SJSA1 (cell line): ENCODE measurements around the gene ASIC2. TPM values are rescaled to one million over a fixed set of nuclear protein-coding genes. Genes with fewer than 3 reads are reported as not detected.

Experiments
- DNase-seq, 2 experiments: peaks; one replicate each; pipeline ENCODE4 v3.0.0-alpha.2; 2015 to 2020; ENCODE audit warnings: low spot score in 2 of 2, low read depth in 1 of 2
- H3K27ac ChIP-seq: fragments of 250-450 bp; sonication (Bioruptor Pico); 2 replicates; pipeline ENCODE4 v1.5.1; 2020; ENCODE audit warnings: mild to moderate bottlenecking, moderate library complexity
- H3K27me3 ChIP-seq: fragments of 250-450 bp; sonication (Bioruptor Pico); replicated peaks from 2 replicates; pipeline ENCODE4 v1.5.1; 2020; ENCODE audit warnings: mild to moderate bottlenecking, moderate library complexity
- H3K36me3 ChIP-seq: fragments of 250-450 bp; sonication (Bioruptor Pico); 2 replicates; pipeline ENCODE4 v1.5.1; 2020; ENCODE audit warnings: mild to moderate bottlenecking
- H3K4me1 ChIP-seq: fragments of 250-450 bp; sonication (Bioruptor Pico); replicated peaks from 2 replicates; pipeline ENCODE4 v1.6.1; 2021; ENCODE audit warnings: mild to moderate bottlenecking
- H3K4me3 ChIP-seq: fragments of 250-450 bp; sonication (Bioruptor Pico); 2 replicates; pipeline ENCODE4 v1.5.1; 2020; ENCODE audit warnings: mild to moderate bottlenecking
- H3K9me3 ChIP-seq: fragments of 250-450 bp; sonication (Bioruptor Pico); replicated peaks from 2 replicates; pipeline ENCODE4 v1.5.1; 2020; ENCODE audit warnings: mild to moderate bottlenecking
- total RNA-seq: library from RNA; depleted of rRNA; stranded (reverse); fragments of >200 nt; shearing (Covaris generic); gene quantifications from 2 replicates; pipeline ENCODE4 v1.2.3, GENCODE V29; 2014

The ASIC2 gene
- total RNA-seq, 1 experiment from 2014 or later = not detected

- Histone ChIP-seq H3K27me3 (no peaks in the 10 kb centered on the region; the same call in 1 of the 2 replicates), H3K4me3 (no peak overlapping the region)
- DNase-seq = no peak
Measured at GRCh38 chr17:33131620-33132019, 161.5 kb downstream of the ASIC2 start.

DNA sequence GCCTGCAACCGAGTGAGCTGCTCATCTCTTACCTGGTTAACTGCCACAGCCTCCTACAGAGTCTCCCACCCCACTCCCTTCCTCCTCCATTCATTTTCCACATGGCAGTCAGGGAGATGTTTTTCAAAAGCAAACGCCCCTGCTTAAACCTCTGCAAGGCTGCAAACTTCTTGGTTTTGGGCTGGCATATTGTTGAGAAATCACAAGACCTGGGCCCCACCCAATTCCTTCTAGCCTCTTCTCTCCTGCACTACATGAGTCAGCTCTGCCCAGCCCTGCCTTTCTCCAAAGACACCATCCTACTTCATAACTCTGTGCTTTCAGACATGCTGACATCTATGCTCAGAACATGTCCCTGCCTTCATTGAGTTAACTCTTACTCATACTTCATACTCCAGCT lies 165.4 kb downstream of the ASIC2 start:
- no peak for DNase-seq
- Histone ChIP-seq H3K27me3 (no peaks in the 10 kb centered on the region; the same call in none of the 2 replicates), H3K27ac (no peak overlapping the region), H3K9me3 (no peaks in the 10 kb centered on the region), H3K36me3 (no peaks in the 10 kb centered on the region), H3K4me3 (no peak overlapping the region), H3K4me1 (no peaks in the 10 kb centered on the region)

More at GRCh38 chr17:33131620-33132019, 161.5 kb downstream of the ASIC2 start:
- no peaks in the 10 kb centered on the region for H3K4me1 ChIP-seq
- H3K36me3 ChIP-seq = no peaks in the 10 kb centered on the region
- H3K9me3 ChIP-seq = no peaks in the 10 kb centered on the region
- H3K27ac ChIP-seq = no peak overlapping the region

GRCh38 chr17:33126086-33126485 lies 167.0 kb downstream of the ASIC2 start:
- H3K27me3 ChIP-seq = no peaks in the 10 kb centered on the region; the same call in none of the 2 replicates
- H3K4me3 ChIP-seq = no peak overlapping the region
- no peaks in the 10 kb centered on the region for H3K36me3 ChIP-seq
- H3K9me3 ChIP-seq = no peaks in the 10 kb centered on the region
- no peak for DNase-seq
- H3K4me1 ChIP-seq = no peaks in the 10 kb centered on the region
- H3K27ac ChIP-seq = no peak overlapping the region

DNA sequence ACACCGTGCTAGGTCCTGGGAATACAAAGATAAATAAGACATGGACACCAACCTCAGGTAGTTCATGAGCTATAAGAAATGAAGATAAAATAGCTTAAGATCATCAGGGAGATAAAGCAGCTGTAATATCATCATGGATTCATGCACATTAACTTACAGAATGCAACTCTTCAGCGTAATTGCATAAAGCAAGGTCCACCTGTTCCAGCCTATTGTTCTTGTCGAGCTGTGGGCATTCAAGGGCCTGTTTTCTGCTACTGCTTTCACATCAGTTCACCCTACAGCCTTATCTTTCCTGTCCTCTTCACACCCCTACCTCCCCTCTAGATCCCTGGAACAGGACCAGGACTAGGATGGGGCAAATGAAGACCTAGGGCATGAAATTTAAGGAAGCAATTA lies 167.5 kb downstream of the ASIC2 start:
- Histone ChIP-seq H3K4me1 (no peaks in the 10 kb centered on the region), H3K9me3 (no peaks in the 10 kb centered on the region), H3K27ac (no peak overlapping the region), H3K36me3 (no peaks in the 10 kb centered on the region), H3K27me3 (no peaks in the 10 kb centered on the region; the same call in none of the 2 replicates), H3K4me3 (no peak overlapping the region)
- no peak for DNase-seq

GRCh38 chr17:33124871-33125551 lies 168.1 kb downstream of the ASIC2 start:
- Histone ChIP-seq H3K4me1 (no peaks in the 10 kb centered on the region), H3K36me3 (no peaks in the 10 kb centered on the region), H3K9me3 (no peaks in the 10 kb centered on the region), H3K27ac (no peak overlapping the region), H3K4me3 (no peak overlapping the region), H3K27me3 (no peaks in the 10 kb centered on the region; the same call in none of the 2 replicates)
- DNase-seq = no peak

DNA sequence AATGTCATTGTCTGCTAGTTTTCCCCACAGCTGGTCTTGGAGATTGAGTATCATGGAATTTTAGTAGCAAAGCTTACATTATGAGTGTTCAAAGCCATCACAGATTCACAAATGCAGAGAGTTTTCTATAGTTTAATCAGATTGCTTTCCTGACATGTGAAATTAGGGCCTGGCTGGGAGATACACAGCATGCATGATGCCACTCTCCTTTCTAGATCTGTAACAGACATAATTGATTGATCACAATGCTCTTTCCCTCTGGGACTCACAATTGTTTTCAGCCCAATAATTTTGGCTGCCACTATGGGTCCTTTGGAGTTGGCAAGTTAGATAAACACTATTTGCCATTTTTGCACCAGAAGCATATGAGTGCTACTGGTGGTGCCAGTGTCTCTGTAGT lies 168.9 kb downstream of the ASIC2 start:
- Histone ChIP-seq H3K27me3 (no peaks in the 10 kb centered on the region; the same call in none of the 2 replicates), H3K9me3 (no peaks in the 10 kb centered on the region), H3K4me3 (no peak overlapping the region), H3K36me3 (no peaks in the 10 kb centered on the region), H3K4me1 (no peaks in the 10 kb centered on the region), H3K27ac (no peak overlapping the region)
- no peak for DNase-seq

- no peak for DNase-seq
- no peaks in the 10 kb centered on the region for H3K36me3 ChIP-seq
- H3K9me3 ChIP-seq = no peaks in the 10 kb centered on the region
- H3K27ac ChIP-seq = no peak overlapping the region
- H3K4me3 ChIP-seq = no peak overlapping the region
- H3K4me1 ChIP-seq = no peaks in the 10 kb centered on the region
- no peaks in the 10 kb centered on the region; the same call in 1 of the 2 replicates for H3K27me3 ChIP-seq
Measured at GRCh38 chr17:33121756-33122155, 171.3 kb downstream of the ASIC2 start.

- no peaks in the 10 kb centered on the region for H3K36me3 ChIP-seq
- H3K9me3 ChIP-seq = no peaks in the 10 kb centered on the region
- no peak overlapping the region for H3K4me3 ChIP-seq
- no peaks in the 10 kb centered on the region; the same call in 1 of the 2 replicates for H3K27me3 ChIP-seq
- no peaks in the 10 kb centered on the region for H3K4me1 ChIP-seq
- no peak for DNase-seq
- H3K27ac ChIP-seq = no peak overlapping the region
Measured at GRCh38 chr17:33121272-33121671, 171.8 kb downstream of the ASIC2 start.

DNA sequence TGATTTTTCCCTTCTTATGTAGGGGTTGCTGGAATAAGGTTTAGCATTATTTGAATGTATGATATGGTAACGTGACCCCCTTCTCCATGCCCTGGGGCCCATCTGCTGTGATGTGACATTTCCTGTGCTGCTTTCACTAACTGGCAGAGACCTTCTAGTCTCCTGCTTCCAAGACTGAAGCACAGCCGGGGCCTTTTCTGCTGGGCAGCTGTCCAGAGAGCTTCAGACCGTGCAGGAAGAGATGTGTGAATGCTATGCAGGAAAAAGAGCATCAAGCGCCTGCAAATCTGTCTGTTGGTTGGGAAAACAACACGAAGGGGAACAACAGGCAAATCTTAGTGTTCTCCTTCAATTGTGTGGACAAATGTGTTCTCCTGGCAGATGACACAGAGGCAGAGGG lies 173.0 kb downstream of the ASIC2 start:
- no peak overlapping the region for H3K27ac ChIP-seq
- no peaks in the 10 kb centered on the region for H3K9me3 ChIP-seq
- no peak overlapping the region for H3K4me3 ChIP-seq
- no peaks in the 10 kb centered on the region; the same call in 1 of the 2 replicates for H3K27me3 ChIP-seq
- no peak for DNase-seq
- no peaks in the 10 kb centered on the region for H3K4me1 ChIP-seq
- H3K36me3 ChIP-seq = no peaks in the 10 kb centered on the region

- Histone ChIP-seq H3K9me3 (no peaks in the 10 kb centered on the region), H3K27ac (no peak overlapping the region), H3K36me3 (no peaks in the 10 kb centered on the region), H3K4me3 (no peak overlapping the region), H3K27me3 (no peaks in the 10 kb centered on the region; the same call in 1 of the 2 replicates), H3K4me1 (no peaks in the 10 kb centered on the region)
- no peak for DNase-seq
Measured at GRCh38 chr17:33118391-33119075, 174.6 kb downstream of the ASIC2 start.

DNA sequence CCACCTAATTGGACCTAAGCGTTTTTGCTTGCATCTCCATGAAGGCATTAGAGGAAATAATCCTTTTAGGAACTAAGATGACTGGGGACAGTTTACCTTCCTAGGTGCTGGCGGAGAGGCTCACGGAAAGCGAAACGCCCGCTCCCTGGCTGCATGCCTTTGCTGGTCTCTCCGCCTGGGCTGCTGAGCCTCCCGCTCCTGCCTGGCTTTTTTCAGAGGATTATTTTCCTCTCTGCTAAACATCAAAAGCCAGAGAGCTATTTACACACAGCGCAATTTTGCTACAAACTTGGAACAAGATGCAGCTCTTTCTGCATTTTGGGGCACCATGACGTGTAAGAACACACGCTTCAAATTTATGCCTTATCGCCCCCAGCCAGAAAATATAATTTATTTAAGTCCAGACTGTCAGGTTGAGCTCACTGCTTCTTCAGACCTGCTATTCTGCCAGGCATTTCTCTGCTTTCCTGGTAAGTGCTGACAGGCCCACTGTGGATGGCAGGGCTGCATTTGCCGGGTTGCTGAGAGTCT lies 177.0 kb downstream of the ASIC2 start:
- H3K27me3 ChIP-seq = no peaks in the 10 kb centered on the region; the same call in 1 of the 2 replicates
- no peak overlapping the region for H3K4me3 ChIP-seq
- H3K36me3 ChIP-seq = no peaks in the 10 kb centered on the region
- DNase-seq = no peak
- no peaks in the 10 kb centered on the region for H3K9me3 ChIP-seq
- no peak overlapping the region for H3K27ac ChIP-seq
- H3K4me1 ChIP-seq = no peaks in the 10 kb centered on the region

DNA sequence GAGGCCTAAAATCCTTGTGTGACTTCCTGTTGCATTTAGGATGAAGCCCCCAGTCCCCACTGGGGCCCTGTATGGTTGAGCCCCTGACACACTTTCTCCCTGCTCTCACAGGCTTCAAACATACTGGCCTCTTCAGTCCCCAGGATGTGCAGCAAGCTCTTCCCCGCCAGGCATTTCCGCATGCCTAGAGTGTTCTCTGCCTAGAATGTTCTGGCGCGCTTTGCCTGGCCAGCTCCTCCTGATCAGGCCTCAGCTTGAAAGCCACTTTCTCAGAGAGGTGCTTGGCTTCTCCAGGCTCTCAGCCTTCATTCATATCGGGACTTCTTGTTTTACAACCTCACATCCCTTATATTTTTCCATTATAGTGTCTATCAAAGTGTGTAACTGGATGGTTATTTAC lies 177.7 kb downstream of the ASIC2 start:
- no peak overlapping the region for H3K27ac ChIP-seq
- no peaks in the 10 kb centered on the region for H3K9me3 ChIP-seq
- no peaks in the 10 kb centered on the region; the same call in 1 of the 2 replicates for H3K27me3 ChIP-seq
- no peaks in the 10 kb centered on the region for H3K4me1 ChIP-seq
- H3K36me3 ChIP-seq = no peaks in the 10 kb centered on the region
- no peak overlapping the region for H3K4me3 ChIP-seq
- no peak for DNase-seq

DNA sequence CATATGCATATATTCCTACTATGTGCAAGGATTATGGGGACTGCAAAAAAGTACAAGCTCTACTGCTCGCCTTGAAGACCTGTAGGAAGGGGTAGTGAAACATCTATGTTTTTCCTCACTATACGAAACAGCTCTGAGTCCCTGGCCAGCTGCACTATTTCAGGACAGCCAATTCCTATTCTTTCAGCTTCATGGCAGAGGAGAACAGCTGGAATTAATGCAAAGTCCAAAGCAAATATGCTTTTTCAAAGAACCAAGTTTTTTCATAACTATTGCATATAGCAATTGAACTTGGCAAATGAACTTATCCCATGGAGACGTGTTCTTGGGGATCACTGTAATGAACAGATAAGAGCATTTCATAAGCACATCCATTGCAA lies 179.1 kb downstream of the ASIC2 start:
- Histone ChIP-seq H3K27ac (no peak overlapping the region), H3K27me3 (no peaks in the 10 kb centered on the region), H3K9me3 (no peaks in the 10 kb centered on the region), H3K4me3 (no peak overlapping the region), H3K36me3 (no peaks in the 10 kb centered on the region), H3K4me1 (no peaks in the 10 kb centered on the region)
- no peak for DNase-seq

DNA sequence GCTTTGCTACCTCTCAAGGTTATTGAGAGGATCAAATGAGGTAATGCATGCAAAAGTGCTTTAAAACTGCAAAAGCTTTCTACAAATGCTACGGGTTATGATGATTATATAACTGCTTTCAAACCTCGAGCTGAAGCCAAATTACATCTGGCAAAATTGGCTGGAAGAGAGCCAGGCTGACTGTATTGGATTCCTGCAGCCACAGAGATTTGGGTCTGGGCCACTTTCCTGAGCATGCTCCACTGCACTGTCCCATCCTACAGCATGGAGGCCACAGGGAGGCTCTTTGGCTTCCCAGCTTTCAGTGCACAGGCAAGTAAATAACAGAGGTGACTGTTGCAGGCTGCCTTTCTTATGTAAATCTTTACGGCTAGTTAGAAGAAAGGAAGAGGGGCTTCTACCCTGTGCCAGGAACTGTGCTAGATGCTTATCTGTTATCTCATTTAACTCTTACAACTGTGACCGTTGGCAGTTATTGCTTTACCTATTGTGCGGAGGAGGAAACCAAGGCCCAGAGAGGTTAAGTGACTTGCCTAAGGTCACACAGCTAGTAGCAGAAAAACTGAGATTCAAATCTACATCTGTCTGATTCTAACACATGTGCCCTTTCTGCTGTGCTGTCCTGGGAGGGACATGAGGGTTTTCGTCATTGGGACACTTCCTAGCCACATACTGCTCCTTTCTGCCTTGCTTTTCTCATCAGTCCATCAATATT lies 179.7 kb downstream of the ASIC2 start:
- no peaks in the 10 kb centered on the region for H3K4me1 ChIP-seq
- no peaks in the 10 kb centered on the region for H3K27me3 ChIP-seq
- H3K9me3 ChIP-seq = no peaks in the 10 kb centered on the region
- no peaks in the 10 kb centered on the region for H3K36me3 ChIP-seq
- H3K27ac ChIP-seq = no peak overlapping the region
- no peak overlapping the region for H3K4me3 ChIP-seq
- DNase-seq = no peak
